GM10266 (cell line): ENCODE data around the gene LDB1.

Source experiments
- DNase-seq: peaks from one replicate; pipeline ENCODE4 v3.0.0; 2012; ENCODE audit errors: extremely low spot score
- CTCF ChIP-seq: IDR thresholded peaks from 2 replicates; pipeline ENCODE4 v1.5.1; 2012; ENCODE audit warnings: mild to moderate bottlenecking, low read depth; ENCODE audit not compliant: control insufficient read depth, insufficient read depth; ENCODE audit errors: missing control alignments

The LDB1 gene

GRCh38 chr10:102123223-102123622, 3.1 kb upstream of the LDB1 start:
- no peak for TF ChIP-seq CTCF
- no peak for DNase-seq

DNA sequence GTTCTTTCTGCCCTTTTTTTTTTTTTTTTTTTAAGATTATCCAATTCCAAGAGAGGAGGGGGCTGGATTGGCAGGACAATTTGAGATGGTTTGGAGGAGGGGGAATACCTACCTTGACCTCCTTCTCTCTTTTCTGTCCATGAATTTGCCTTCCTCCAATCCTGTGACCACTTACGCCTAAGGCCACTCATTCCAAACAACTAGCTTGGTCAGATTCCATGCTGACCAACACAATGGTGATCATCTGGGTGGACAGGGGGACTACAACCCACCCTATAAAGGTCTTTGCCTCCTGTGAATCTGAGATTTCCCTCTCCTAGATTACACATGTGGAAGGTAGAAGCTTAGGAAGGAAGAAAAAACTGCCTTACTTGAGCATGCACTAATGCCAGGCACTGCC, 2.3 kb upstream of the LDB1 start:
- DNase-seq, result no peak
- no peak for TF ChIP-seq CTCF

GRCh38 chr10:102121739-102122372, 1.7 kb upstream of the LDB1 start:
- DNase-seq, result no peak
- no peak for TF ChIP-seq CTCF

GRCh38 chr10:102120991-102121738, 997 bp upstream of the LDB1 start:
- DNase-seq, result no peak

GRCh38 chr10:102119417-102120141, 589 bp downstream of the LDB1 start:
- peak; percentile 92 for DNase-seq

More at GRCh38 chr10:102120991-102121738, 997 bp upstream of the LDB1 start:
- TF ChIP-seq CTCF, result no peak

GRCh38 chr10:102118867-102119266, 1.3 kb downstream of the LDB1 start:
- DNase-seq, result no peak
- TF ChIP-seq CTCF, result no peak

More at GRCh38 chr10:102119417-102120141, 589 bp downstream of the LDB1 start:
- TF ChIP-seq CTCF, result no peak
